ENCODE measurements around the gene PLEKHH2.
"Not testable (repeated sequence)": the region's sequence is repeated elsewhere in the genome, so short reads cannot be mapped to it uniquely, and the experiment has no call there.

The PLEKHH2 gene

DNA sequence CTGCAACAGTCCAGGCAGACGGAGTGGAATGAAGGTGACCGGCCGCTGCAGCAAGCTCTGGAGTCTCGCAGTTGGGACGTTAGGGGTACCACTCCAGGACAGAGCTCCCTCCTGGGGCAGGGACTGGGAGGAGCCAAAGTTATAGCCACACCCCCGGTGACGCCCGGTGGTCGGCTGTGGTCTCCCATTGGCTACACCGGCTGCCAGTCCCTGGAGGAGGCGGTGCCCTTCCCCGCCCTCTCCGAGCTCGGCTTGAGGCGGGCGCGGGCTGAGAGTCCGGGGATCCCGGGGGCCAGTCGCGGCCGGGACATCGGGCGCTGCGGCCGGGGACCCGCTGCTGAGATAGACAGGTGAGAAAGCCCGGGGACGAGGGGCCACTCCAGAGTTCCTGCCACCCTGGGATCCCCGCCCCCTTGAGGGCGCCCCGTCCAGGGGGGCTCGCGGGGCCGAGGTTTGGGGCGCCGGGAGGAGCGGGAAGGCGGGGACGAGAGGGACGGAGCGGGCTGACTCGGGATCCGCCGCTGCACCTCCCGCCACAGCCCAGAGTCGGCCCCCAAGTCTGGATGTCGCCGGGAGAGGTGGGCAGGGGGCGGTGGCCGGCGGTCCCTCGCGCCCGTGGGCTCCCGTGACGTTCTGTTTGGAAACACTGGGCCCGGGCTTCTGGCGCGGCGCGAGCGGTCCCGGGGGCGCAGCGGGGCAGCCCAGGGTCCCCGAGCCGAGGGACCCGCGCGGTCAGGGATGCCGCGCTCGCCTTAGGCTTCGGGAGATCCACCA, at the start of gene PLEKHH2:
Gene PLEKHH2 (plus strand): TSS at position 231 of the 774 bp plus-strand sequence. CDS start 7,414 bp downstream, outside the sequence.
- peak; percentile 80 for DNase-seq (ENCODE audit: low spot score)

DNA sequence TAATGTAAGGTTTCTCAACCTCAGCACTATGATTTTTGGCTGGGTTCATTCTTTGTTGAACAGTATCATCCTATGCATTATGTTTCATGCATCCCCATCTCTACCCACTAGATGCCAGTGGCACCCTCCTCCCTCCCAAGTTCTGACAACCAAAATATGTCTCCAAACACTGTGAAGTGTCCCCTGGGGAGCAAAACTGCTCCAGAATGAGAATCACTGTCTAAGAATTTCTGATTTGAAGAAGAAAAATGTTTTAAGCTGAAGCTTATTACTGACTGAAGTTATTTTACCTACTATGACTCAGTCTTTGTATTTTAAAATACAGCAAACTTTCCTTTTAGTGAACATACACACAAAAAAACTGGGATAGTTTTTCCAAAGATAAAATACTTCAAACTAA, 44.6 kb upstream of the PLEKHH2 start:
- DNase-seq (ENCODE audit: low spot score) = no peak

DNA sequence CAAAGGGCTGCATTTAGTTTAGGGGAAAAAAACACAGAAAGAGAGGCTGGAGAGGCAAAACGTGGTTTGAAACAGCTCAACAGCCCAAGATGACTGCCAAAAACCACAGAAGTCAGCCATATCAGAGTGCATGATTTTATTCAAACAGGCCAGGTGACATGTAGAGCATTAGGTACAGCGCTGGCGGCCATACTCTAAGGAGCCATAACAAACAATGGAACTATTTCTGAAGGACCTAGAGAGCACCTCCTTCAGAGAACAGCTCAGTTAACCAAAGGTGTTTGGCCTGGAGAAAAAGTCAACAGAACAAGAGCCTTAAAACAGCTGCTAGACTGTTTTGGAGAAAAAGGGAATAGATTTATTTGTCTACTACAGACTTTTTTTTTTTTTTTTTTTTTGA, 43.8 kb upstream of the PLEKHH2 start:
- no peak for DNase-seq (ENCODE audit: low spot score)

DNA sequence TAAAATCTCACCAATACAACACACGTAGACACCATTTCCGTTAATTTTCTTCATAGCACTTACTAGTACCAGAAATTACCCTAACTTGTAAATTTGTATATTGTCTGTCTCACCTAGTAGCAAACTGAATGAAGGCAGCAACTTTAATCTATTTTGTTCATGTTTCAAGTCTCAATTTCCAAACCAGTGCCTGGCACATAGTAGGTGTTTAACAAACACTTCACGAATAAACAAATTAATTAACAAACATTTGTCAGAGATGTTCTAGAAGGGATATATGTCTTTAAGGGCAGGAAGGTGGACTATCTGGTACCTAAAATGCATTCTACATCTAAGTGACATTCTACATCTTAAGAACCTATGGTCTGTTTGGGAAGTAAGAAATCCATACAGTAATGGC, 42.2 kb upstream of the PLEKHH2 start:
- DNase-seq (ENCODE audit: low spot score) = no peak

DNA sequence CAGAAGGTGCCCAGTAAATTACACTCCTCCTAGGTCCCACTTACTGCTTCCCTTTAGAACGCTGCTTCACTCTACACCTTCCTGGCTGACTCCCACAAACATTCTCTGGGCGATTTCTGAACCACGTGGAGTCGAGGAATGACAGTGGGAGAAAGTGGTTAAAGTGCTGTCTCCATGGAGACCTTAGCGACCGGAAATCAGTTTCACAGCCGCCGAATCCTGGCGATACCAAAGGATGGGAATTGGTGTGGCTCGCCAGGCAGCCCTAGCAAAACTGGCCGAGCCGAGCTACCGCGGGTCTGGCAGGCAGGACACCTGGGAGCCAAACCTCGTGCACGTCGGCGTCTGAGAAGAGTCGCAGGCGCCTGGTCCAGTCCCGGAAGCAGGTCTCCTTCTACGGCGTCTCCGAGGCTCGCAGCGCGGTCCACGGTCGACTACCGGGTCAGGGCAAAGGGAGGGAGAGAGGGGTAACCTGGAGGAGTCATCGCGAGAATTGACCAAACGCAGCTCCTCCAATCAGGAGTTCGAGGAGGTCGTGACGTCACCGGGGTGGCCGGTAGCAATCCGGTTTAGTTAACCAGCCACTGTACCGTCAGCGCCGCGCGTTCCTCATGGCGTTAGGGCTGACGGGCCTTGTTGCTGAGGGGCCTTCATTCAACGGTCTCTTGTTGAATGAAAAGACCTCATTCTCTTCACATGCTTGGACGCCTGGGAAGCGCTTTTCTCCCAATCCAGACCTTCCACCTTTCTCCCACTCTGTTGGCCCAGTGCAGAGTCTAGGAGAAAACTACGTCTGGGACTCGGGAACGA, 41.3 kb upstream of the PLEKHH2 start, which contains the start of gene THADA:
Gene THADA (minus strand): TSS at position 436 of the 810 bp plus-strand sequence. CDS start 3,646 bp downstream, outside the sequence.
- peak; percentile 98 for DNase-seq (ENCODE audit: low spot score)

DNA sequence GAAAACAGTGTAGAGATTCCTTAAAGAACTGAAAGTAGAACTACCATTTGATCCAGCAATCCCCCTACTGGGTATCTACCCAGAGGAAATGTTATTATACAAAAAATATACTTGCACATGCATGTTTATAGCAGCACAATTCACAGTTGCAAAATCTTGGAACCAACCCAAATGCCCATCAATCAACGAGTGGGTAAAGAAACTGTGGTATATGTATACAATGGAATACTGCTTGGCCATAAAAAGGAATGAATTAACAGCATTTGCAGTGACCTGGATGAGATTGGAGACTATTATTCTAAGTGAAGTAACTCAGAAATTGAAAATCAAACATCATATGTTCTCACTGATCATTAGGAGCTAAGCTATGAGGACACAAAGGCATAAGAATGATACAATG, 36.5 kb upstream of the PLEKHH2 start:
- not testable (repeated sequence) for DNase-seq (ENCODE audit: low spot score)

DNA sequence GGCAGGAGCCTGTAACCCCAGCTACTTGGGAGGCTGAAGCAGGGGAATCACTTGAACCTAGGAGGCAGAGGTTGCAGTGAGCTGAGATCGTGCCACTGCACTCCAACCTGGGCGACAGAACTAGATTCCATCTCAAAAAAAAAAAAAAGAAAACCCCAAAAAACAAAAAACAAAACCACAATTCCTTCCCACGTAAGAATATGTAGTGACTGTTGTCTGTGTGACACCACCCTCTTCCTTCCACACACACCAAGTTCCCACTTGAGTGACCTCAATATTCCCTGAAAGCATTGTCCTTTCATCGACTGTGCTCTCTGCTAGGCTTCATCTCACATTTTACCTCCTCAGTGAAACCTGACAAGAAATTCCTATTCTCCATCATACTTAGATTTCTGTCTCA, 32.4 kb upstream of the PLEKHH2 start:
- DNase-seq (ENCODE audit: low spot score) = no peak

DNA sequence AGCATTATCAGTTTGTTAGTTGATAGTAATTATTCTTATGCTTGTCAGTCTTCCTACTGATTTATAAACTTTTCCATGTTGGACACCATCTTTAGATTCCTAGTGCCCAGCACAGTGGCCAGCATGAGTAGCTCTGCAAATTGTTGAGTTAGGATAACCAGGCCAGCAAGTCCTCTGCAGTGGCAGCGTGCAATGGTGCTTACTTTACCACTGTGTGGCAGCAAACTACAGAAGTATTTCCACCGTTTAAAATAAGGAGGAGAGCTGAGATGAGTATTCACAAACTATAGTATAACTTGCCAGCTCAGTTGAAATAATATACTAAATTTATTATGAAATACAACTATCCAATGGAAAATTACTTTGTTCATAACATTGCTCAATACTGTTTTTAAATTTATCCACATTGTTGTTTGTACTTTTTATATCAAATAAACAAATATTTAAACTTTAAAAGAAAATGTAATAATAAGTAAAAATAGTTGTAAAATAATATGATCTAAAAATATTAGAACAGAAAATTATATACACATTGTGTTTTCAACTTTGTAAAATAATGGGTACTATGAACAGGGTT, 31.9 kb upstream of the PLEKHH2 start:
- DNase-seq (ENCODE audit: low spot score) = peak; percentile 42

DNA sequence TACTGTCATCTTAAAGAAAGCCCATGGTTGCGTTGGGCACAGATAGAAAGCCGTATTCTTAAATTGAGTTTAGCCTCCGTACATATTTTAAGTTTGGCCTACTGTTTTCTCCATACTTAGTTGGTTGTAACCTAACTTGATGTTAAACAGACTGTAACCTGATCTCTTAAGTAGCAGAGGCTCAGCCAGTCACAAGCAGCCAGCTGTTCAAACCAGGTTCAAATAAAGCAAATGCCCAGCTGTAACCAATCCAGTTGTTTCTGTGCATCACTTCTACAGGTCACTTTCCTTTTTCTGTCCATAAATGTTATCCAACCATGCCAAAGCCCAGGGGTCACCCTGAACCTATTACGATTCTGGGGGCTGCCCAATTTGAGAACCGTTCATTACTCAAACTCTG, 31.2 kb upstream of the PLEKHH2 start:
- no peak for DNase-seq (ENCODE audit: low spot score)

DNA sequence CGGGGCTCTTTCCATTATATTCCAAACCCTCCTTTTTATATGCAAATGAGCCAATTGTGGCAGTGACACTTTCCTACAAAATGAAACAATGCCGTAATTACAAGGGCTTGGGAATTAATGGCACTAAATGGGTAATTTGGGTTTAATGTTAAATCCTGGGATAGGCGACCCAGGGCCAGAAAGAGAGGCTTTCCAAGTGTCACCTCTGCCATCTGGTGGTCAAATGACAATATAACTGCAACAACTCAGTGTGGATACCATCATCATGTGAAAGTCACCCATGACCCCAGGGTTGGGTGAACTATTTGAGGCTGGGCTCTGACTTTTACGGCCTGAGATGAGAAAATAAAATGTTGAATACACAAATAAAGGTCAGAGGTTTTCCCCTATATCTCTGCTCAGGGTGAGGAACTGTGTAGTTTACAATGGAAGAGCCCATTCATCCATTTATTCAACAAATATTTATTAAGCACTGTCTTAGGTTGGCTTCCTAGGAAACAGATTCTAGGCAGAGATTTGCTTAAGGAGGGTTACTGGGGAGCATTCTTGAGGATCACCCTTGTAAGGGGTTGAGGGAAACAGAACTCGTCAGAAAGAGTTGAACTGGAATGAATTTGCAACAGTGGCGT, 27.7 kb upstream of the PLEKHH2 start:
- DNase-seq (ENCODE audit: low spot score) = peak; percentile 65

DNA sequence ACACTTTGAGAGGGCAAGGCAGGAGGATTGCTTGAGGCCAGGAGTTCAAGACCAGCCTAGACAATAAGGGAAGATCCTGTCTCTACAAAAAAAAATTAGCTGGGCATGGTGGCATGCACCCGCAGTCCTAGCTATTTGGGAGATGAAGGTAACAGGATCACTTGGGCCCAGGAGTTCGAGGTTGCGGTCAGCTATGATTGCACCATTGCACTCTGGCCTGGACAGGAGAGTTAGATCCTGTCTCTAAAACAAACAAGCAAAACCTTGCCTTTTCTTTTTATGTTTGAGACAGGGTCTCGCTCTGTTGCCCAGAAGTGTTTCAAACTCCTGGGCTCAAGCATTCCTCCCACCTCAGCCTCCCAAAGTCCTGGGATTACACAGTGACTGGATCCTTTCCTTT, 26.7 kb upstream of the PLEKHH2 start:
- DNase-seq (ENCODE audit: low spot score) = no peak

DNA sequence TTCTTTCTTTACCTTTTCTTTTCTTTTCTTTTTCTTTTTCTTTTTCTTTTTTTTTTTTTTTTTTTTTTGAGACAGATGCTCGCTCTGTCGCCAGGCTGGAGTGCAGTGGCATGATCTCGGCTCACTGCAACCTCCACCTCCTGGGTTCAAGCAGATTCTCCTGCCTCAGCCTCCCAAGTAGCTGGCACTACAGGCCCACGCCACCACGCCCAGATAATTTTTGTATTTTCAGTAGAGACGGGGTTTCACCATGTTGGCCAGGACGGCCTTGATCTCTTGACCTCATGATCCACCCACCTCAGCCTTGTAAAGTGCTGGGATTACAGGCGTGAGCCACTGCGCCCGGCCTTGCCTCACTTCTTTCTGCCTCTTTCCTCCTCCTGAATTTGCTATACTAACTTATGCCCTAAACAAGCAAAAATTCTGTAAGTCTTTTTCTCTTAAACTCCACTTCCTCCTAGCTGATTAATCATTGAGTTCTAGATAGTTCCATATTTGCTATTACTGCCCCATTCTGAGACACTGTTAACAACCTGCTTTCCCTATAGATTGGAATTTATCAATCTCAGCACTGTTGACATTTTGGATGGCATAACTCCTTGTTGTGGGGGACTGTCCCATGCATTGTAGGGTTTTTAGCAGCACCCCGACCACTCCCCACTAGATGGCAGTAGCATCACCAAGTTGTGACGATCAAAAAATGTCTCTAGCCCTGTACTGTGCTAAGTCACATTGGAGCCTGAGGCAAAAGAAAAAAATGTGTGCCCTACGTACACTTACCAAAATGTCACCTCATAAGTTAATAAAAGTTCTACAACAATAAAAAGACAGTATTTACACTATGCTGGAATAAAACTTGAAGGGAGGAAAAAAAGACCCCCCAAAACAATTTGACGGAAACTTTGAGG, 24.8 kb upstream of the PLEKHH2 start:
- DNase-seq (ENCODE audit: low spot score) = peak; percentile 80

DNA sequence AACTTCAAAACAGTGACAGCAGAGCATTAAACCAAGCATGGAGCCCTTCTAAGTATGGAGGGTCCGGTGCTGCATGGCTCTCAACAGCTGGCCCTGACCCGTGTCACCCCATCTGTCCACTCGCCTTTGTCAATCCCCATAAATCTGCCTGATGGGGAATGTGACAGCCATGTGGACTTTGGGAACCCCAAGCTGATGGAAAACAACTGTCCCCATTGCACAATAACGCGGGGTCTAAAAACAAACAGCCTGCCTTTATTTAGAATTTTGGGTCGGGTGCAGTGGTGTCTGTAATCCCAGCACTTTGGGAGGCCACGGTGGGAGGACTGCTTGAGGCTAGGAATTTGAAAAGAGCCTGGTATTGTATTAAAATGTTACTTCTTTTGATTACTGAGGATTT, 24.1 kb upstream of the PLEKHH2 start:
- DNase-seq (ENCODE audit: low spot score) = no peak

DNA sequence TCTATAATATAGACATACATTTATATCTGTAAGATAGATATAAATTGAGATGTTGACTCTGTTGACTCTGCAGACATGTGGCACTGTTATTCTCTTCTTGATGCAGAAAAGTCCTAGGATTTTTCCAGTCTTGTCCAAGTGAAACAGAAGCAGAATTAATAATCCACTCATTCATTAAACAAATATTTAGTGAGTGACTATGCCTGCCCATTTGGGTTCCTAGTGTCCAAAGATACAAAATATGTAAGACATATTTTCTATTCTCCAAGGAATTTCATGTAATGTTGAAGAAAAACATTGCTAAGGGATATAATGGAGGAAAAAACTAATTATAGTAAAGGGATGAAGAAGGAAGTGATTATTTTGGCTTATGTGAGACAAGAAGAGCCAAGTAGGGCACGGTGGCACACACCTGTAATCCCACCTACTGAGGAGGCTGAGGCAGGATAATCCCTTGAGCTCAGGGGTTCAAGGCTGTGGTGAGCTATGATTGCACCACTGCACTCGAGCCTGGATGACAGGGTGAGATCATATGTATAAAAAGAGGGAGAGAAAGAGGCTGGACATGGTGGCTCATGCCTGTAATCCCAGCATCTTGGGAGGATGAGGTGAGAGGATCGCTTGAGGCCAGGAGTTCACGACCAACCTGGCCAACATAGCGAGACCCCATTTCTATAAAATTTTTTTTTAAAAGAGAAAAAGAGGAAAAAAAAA, 19.9 kb upstream of the PLEKHH2 start:
- DNase-seq (ENCODE audit: low spot score) = no peak

DNA sequence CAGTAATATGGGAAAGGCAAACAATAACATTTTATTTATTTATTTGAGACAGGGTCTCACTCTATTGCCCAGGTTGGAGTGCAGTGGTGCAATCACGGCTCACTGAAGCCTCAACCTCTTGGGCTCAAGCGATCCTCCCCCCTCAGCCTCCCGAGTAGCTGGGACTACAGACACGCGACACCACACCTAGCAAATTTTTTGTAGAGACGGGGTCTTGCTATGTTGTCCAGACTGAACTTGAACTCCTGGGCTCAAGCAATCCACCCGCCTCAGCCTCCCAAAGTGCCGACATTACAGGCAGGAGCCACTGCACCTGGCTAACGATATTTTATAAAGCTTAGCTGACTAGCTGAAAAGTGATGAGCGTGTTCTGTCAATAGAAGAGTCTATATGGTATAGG, 17.5 kb upstream of the PLEKHH2 start:
- no peak for DNase-seq (ENCODE audit: low spot score)

DNA sequence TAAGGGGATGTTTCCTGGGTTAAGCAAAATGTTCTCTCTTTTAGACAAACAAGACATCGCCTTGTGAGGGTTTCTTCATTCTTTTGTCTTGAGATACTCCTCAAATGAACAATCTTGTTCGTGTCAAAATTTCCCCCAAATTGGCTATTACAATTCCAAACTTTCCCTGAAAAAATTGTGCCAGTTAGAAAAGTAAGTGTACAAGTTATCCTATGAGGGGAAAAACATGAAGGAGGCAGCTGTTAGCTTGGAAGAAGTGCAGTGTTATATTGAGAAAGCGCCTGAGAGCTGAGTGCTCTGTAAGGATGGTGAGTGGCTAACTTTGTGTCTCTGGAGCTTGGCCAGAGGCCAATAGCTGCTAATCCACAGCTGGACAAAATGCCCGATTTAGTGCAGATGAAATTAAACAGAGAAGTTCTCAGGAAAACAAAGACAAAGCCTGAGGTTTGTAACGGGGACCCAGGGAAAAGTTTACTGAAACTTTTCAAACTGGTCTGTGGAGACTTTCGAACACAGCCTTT, 14.1 kb upstream of the PLEKHH2 start:
- no peak for DNase-seq (ENCODE audit: low spot score)

DNA sequence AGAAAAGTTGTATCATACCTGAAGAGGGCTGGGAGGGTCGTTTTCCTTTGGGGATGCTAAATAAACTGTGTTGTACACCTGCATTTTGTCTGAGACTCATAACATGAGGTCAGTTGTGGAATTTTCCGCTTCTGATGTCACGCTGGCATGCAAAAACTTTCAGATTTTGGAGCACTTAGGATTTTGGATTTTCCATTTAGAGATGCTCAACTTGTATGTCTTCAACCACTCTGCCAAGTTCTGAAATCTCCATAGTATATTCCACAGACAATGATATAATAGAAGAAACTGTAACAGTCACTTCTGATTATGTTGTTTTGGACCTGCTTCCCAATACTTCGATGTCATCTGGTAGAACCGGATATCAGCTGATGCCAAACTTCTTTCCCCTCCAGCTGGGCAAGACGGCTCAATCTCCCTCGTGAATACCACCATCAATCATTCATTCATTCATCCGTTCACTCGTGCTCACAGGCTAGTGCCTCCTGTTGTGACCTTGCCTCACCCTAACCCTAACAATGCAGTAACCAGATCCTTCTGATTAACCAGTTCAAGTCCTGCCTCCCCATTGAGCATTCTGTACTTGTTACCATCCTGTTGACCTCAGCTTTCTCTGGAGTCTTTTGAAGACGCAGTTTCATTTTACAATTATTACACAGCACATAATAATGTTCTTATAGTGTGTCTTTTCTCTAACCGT, 5.3 kb upstream of the PLEKHH2 start:
- DNase-seq (ENCODE audit: low spot score) = no peak

DNA sequence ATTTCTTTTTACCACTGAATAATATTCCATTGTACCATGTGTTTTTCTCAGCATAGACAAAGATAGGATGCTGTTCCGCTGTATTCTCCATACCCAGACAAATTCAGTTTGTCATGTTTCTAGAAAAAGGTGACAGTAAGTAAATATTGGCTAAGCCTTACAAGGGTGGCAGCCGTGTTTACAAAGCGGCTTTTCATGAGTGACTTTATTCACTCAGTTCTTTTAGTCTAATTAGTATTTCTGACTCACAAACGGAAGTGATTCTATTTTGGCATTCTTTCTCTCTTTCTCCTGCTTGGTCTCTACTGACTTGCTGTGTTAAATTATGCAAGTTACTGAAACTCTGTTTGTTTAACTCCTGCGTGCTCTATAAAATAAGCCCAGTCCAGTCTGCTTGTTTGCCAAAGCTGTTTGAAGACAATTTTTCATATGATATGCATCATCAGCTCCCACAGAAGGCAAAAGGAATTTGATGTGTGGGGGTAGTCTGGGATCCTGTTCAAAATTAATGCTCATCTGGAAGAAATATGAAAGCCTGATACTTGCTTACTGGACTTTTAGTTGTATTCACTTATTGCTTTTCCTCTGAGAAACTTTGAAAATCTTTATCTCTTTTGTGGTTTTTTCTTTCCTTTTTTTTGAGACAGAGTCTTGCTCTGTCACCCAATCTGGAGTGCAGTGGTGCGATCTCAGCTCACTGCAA, 2.3 kb upstream of the PLEKHH2 start:
- DNase-seq (ENCODE audit: low spot score) = peak; percentile 74

DNA sequence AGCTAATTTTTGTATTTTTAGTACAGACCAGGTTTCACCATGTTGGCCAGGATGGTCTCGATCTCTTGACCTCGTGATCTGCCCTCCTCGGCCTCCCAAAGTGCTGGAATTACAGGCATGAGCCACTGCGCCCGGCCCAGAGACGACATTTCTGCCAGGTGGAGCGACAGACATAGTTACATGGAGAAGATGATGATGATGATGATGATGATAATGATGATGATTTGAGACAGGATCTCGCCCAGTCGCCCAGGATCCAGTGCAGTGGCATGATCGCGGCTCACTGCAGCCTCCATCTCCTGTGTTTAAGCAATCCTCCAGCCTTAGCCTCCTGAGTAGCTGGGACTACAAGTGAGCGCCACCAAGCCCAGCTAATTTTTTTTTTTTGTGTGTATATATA, 907 bp upstream of the PLEKHH2 start:
- DNase-seq (ENCODE audit: low spot score) = not testable (repeated sequence)

All from pons (tissue), 1 donor.